Keratinocyte (primary cell): ENCODE measurements around the gene REXO1. TPM values are rescaled to one million over a fixed set of nuclear protein-coding genes. Genes with fewer than 3 reads are reported as not detected.

Source experiments
- DNase-seq: peaks from one replicate; pipeline ENCODE4 v3.0.0-alpha.2; 2011; ENCODE audit warnings: low read depth, missing footprints, low spot score
- FAIRE-seq: peaks from 2 replicates; lab custom pipeline; 2011; peaks lifted over from hg19 to GRCh38; lab: Jason Lieb, UNC
- H2AFZ ChIP-seq: 2 replicates; pipeline ENCODE4 v1.6.0; 2012; ENCODE audit warnings: low read length, control low read depth, inconsistent platforms; ENCODE audit not compliant: control insufficient read depth
- H3K27ac ChIP-seq: 2 replicates; pipeline ENCODE4 v1.5.1; 2011; ENCODE audit warnings: low read length; ENCODE audit not compliant: control insufficient read depth, insufficient read depth
- H3K27me3 ChIP-seq: 3 replicates; pipeline ENCODE4 v1.6.0; 2011; ENCODE audit warnings: low read length; ENCODE audit not compliant: control insufficient read depth, insufficient read depth; ENCODE audit errors: extremely low read depth
- H3K36me3 ChIP-seq, 2 experiments: 2 replicates in 1 of 2; 3 replicates in 1 of 2; pipeline ENCODE4 v1.5.1; 2011; ENCODE audit warnings: low read length in 2 of 2, mild to moderate bottlenecking in 1 of 2; ENCODE audit not compliant: control insufficient read depth in 2 of 2, insufficient read depth in 2 of 2; ENCODE audit errors: extremely low read depth in 1 of 2
- H3K4me1 ChIP-seq: 3 replicates; pipeline ENCODE4 v1.5.1; 2011; ENCODE audit warnings: low read length; ENCODE audit not compliant: control insufficient read depth, insufficient read depth; ENCODE audit errors: extremely low read depth
- H3K4me2 ChIP-seq: 3 replicates; pipeline ENCODE4 v1.6.0; 2011; ENCODE audit warnings: low read depth, low read length; ENCODE audit not compliant: control insufficient read depth, insufficient read depth; ENCODE audit errors: extremely low read depth
- H3K4me3 ChIP-seq, 3 experiments: fragments of 200-600 bp in 1 of 3; sonication (generic) in 1 of 3; 2 replicates in 2 of 3; 3 replicates in 1 of 3; pipeline ENCODE4 v1.5.1; 2011 to 2016; ENCODE audit warnings: low read length in 3 of 3, mild to moderate bottlenecking in 3 of 3, control low read depth in 2 of 3, inconsistent platforms in 1 of 3, low read depth in 1 of 3, mixed read lengths in 1 of 3, mixed run types in 1 of 3, moderate library complexity in 1 of 3; ENCODE audit not compliant: control insufficient read depth in 2 of 3, insufficient read depth in 2 of 3; ENCODE audit errors: extremely low read depth in 1 of 3
- H3K79me2 ChIP-seq: 2 replicates; pipeline ENCODE4 v1.6.0; 2012; ENCODE audit warnings: low read length; ENCODE audit not compliant: control insufficient read depth, insufficient read depth
- H3K9ac ChIP-seq: 3 replicates; pipeline ENCODE4 v1.6.0; 2011; ENCODE audit warnings: low read length; ENCODE audit not compliant: control insufficient read depth, insufficient read depth; ENCODE audit errors: extremely low read depth
- H3K9me1 ChIP-seq: 3 replicates; pipeline ENCODE4 v1.6.0; 2011; ENCODE audit warnings: low read length; ENCODE audit not compliant: control insufficient read depth, insufficient read depth; ENCODE audit errors: extremely low read depth
- H3K9me3 ChIP-seq: 2 replicates; pipeline ENCODE4 v1.5.1; 2012; ENCODE audit warnings: low read depth, low read length; ENCODE audit not compliant: control insufficient read depth
- H4K20me1 ChIP-seq: 3 replicates; pipeline ENCODE4 v1.6.0; 2011; ENCODE audit warnings: low read length; ENCODE audit not compliant: control insufficient read depth, insufficient read depth; ENCODE audit errors: extremely low read depth
- EZH2 ChIP-seq: IDR thresholded peaks from one replicate; pipeline ENCODE4 v1.6.1; 2012; ENCODE audit warnings: inconsistent platforms, mild to moderate bottlenecking, low read length, moderate library complexity
- dilution Hi-C: fragments of 300-500 bp; cut with MboI; formaldehyde crosslinking; loops from one replicate; pipeline ENCODE4 v1.7.0; 2020; ENCODE audit warnings: low sequenced_read_pairs; ENCODE audit not compliant: extremely low pct_ligation_motif_present
- polyA plus RNA-seq, 5 experiments: library from polyadenylated mRNA; depleted of rRNA in 3 of 5; stranded (reverse) in 3 of 5; stranded (forward) in 1 of 5; unstranded in 1 of 5; fragments of >200 nt; gene quantifications; 1 replicate in 1 of 5; 2 replicates in 3 of 5; 3 replicates in 1 of 5; pipeline versions ENCODE4 v1.2.1 to v1.2.3, GENCODE V29; 2011 to 2012; ENCODE audit warnings: missing spikeins in 2 of 5, low read depth in 1 of 5, low replicate concordance in 1 of 5
- TF ChIP-seq, protein P1 (sequence below), 3 experiments: IDR thresholded peaks in 1 of 3; conservative IDR thresholded peaks in 1 of 3; optimal IDR thresholded peaks in 1 of 3; 2 replicates in 2 of 3; 3 replicates in 1 of 3; pipeline versions ENCODE3 to v1.5.1; 2011; ENCODE audit warnings: low read length in 3 of 3, mild to moderate bottlenecking in 3 of 3, moderate library complexity in 2 of 3, control low read depth in 1 of 3, inconsistent platforms in 1 of 3; ENCODE audit not compliant: insufficient read depth in 2 of 3; ENCODE audit errors: extremely low read depth in 1 of 3

The REXO1 gene
- polyA plus RNA-seq, 1 donor (not counting 4 experiments of a cell fraction or from before 2014, with no cell fraction given), result 6.1 TPM

DNA sequence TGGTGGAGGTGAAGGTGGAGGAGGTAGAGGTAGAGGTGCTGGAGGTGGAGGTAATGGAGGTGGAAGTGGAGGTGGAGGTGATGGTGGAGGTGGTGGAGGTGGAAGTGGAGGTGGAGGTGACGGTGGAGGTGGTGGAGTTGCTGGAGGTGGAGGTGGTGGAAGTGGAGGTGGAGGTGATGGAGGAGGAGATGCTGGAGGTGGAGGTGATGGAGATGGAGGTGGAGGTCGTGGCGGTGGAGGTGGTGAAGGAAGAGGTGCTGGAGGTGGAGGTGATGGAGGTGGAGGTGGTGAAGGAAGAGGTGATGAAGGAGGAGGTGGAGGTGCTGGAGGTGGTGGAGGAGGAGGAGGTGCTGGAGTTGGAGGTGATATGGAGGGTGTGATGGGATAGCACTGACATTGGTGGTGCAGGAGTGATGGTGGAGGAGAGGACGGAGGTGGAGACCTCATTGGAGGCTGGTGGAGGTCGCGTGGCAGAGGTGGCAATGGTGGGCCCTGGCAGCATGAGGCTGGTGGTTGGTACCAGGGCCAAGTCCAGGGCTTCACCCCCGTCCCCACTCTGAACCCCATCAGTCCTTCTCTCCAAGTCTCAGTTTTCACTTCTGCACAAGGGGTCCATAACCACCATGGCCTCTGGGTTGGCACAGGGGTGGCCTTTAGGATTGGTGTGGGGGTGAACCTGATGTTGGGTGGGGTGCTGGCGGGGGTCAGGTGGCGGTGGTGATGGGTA, 79.2 kb downstream of the REXO1 start:
- Histone ChIP-seq H3K9me1 (no peaks in the 10 kb centered on the region), H3K4me2 (no peak overlapping the region), H3K36me3 (no peaks in the 10 kb centered on the region), H3K27me3 (peaks cover 45% of the 10 kb centered on the region), H3K27ac (no peak overlapping the region), H3K4me1 (peaks cover 21% of the 10 kb centered on the region), H2AFZ (no peak overlapping the region), H3K4me3 (no peak overlapping the region), H3K9me3 (peaks cover 9% of the 10 kb centered on the region), H3K79me2 (no peaks in the 10 kb centered on the region), H3K9ac (no peak overlapping the region), H4K20me1 (no peaks in the 10 kb centered on the region)
- DNase-seq (no peak), FAIRE-seq (no peak)
- TF ChIP-seq EZH2, result no peak
- TF ChIP-seq, protein P1, sequence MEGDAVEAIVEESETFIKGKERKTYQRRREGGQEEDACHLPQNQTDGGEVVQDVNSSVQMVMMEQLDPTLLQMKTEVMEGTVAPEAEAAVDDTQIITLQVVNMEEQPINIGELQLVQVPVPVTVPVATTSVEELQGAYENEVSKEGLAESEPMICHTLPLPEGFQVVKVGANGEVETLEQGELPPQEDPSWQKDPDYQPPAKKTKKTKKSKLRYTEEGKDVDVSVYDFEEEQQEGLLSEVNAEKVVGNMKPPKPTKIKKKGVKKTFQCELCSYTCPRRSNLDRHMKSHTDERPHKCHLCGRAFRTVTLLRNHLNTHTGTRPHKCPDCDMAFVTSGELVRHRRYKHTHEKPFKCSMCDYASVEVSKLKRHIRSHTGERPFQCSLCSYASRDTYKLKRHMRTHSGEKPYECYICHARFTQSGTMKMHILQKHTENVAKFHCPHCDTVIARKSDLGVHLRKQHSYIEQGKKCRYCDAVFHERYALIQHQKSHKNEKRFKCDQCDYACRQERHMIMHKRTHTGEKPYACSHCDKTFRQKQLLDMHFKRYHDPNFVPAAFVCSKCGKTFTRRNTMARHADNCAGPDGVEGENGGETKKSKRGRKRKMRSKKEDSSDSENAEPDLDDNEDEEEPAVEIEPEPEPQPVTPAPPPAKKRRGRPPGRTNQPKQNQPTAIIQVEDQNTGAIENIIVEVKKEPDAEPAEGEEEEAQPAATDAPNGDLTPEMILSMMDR (optimal IDR thresholded peaks at IDR 0.05 in 1 of 3, IDR thresholded peaks at IDR 0.05 in 1 of 3, conservative IDR thresholded peaks at IDR 0.05 in 1 of 3; ENCODE audit: extremely low read depth in 1 of 3, insufficient read depth in 2 of 3, low read length in 3 of 3), result no peak
- dilution Hi-C loops, result no loop called here

GRCh38 chr19:1768248-1768647, 80.0 kb downstream of the REXO1 start:
- H3K4me2 ChIP-seq, result no peak overlapping the region
- H2AFZ ChIP-seq, result no peak overlapping the region
- peaks cover 3% of the 10 kb centered on the region for H4K20me1 ChIP-seq
- TF ChIP-seq EZH2, result no peak
- TF ChIP-seq, protein P1 (optimal IDR thresholded peaks at IDR 0.05 in 1 of 3, IDR thresholded peaks at IDR 0.05 in 1 of 3, conservative IDR thresholded peaks at IDR 0.05 in 1 of 3; ENCODE audit: extremely low read depth in 1 of 3, insufficient read depth in 2 of 3, low read length in 3 of 3), result peak in 2 of 3 experiments; percentile 43 to 55
- no peak overlapping the region for H3K4me3 ChIP-seq
- dilution Hi-C loops, result no loop called here
- H3K9me3 ChIP-seq, result peaks cover 9% of the 10 kb centered on the region
- no peaks in the 10 kb centered on the region for H3K36me3 ChIP-seq
- H3K27ac ChIP-seq, result no peak overlapping the region
- H3K9me1 ChIP-seq, result no peaks in the 10 kb centered on the region
- DNase-seq (no peak), FAIRE-seq (no peak)
- peaks cover 53% of the 10 kb centered on the region for H3K27me3 ChIP-seq
- H3K79me2 ChIP-seq, result no peaks in the 10 kb centered on the region
- no peak overlapping the region for H3K9ac ChIP-seq
- peaks cover 13% of the 10 kb centered on the region for H3K4me1 ChIP-seq
